ENCODE results near the gene BAHD1. TPM values are rescaled to one million over a fixed set of nuclear protein-coding genes. Genes with fewer than 3 reads are reported as not detected.
A peak's percentile ranks its signal among the peaks of the same experiment; 100 is the strongest.

BAHD1 gene
- total and polyA plus RNA-seq, 7 donors = 9.9 to 15.6 (median 13.3) TPM

- no peaks in the 10 kb centered on the region for H3K9me3 ChIP-seq
- no peak overlapping the region for H3K4me3 ChIP-seq
- no peak for DNase-seq
- peak in 1 of 4 donors; percentile 46 for ATAC-seq
- TF ChIP-seq, protein P1, sequence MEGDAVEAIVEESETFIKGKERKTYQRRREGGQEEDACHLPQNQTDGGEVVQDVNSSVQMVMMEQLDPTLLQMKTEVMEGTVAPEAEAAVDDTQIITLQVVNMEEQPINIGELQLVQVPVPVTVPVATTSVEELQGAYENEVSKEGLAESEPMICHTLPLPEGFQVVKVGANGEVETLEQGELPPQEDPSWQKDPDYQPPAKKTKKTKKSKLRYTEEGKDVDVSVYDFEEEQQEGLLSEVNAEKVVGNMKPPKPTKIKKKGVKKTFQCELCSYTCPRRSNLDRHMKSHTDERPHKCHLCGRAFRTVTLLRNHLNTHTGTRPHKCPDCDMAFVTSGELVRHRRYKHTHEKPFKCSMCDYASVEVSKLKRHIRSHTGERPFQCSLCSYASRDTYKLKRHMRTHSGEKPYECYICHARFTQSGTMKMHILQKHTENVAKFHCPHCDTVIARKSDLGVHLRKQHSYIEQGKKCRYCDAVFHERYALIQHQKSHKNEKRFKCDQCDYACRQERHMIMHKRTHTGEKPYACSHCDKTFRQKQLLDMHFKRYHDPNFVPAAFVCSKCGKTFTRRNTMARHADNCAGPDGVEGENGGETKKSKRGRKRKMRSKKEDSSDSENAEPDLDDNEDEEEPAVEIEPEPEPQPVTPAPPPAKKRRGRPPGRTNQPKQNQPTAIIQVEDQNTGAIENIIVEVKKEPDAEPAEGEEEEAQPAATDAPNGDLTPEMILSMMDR (IDR thresholded peaks at IDR 0.05) = no peak
- intact Hi-C loops (cut with DNase I) = no loop called here
- H3K27me3 ChIP-seq (ENCODE audit: insufficient read depth in 3 of 3, low read length in 2 of 3) = no peaks in the 10 kb centered on the region
- H3K36me3 ChIP-seq (ENCODE audit: insufficient read depth in 1 of 2, low read depth in 1 of 2) = no peaks in the 10 kb centered on the region
- no peak overlapping the region for H3K27ac ChIP-seq
- H3K4me1 ChIP-seq = no peaks in the 10 kb centered on the region
- WGBS, 3 donors = 74 to 81% (median 81%) methylated on average over 4 of the region's 4 CpGs
Observed at GRCh38 chr15:40500568-40501330, 60.0 kb downstream of the BAHD1 start.

GRCh38 chr15:40501487-40501886 lies 60.7 kb downstream of the BAHD1 start:
- Histone ChIP-seq H3K4me3 (no peak overlapping the region), H3K9me3 (no peaks in the 10 kb centered on the region), H3K4me1 (no peaks in the 10 kb centered on the region), H3K36me3 (ENCODE audit: insufficient read depth in 1 of 2, low read depth in 1 of 2) (no peaks in the 10 kb centered on the region), H3K27ac (no peak overlapping the region), H3K27me3 (ENCODE audit: insufficient read depth in 3 of 3, low read length in 2 of 3) (no peaks in the 10 kb centered on the region)
- intact Hi-C loops (cut with DNase I) = no loop called here
- DNase-seq = no peak
- no peak for ATAC-seq
- TF ChIP-seq, protein P1 (IDR thresholded peaks at IDR 0.05) = no peak
- 68 to 70% (median 70%) methylated on average over 6 of the region's 6 CpGs for WGBS, 3 donors

DNA sequence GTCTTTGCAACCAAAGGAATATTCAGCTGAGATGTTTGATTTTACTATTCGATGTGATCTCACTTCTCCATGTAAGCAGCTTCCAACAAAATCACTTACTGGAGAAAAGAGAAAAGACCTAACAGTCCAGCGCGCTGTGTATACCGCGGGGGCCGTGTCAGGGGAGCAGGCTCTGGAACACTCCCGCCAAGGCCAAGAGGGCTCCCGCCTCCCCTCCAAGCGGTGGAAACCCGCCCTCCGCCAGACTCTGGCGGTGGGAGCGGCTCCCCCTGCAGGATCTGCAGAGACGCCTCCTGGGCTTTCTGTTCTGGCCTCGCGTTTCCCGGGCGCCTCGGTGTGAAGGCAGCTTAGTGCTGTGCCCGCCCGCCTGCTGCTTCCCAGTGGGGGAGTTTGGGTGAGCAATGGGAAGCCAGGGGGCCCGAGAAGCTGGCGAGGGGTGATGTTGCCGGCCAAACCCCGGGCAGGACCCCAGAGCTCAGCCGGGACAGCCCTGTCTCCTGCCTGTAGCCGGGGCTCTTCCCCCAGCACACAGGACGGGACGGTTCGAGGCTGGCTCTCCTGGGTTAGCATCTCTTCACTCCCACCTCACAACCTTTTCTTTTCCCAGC lies 66.3 kb downstream of the BAHD1 start:
- no peaks in the 10 kb centered on the region for H3K27me3 ChIP-seq (ENCODE audit: insufficient read depth in 3 of 3, low read length in 2 of 3)
- ATAC-seq = peak; percentile 75 to 84 (median 81)
- H3K9me3 ChIP-seq = no peaks in the 10 kb centered on the region
- WGBS, 3 donors = 1 to 4% (median 2%) methylated on average over 29 to 30 of the region's 30 CpGs
- intact Hi-C loops (cut with DNase I) = loop anchor here (2.0 to 5.0 kb wide), 2 partner anchors 64 to 65 kb away; partner anchors contain the start of gene BAHD1 (in 1 of the 2)
- TF ChIP-seq, protein P1 (IDR thresholded peaks at IDR 0.05) = peak; percentile 64
- peak overlapping the region; percentile 57 for H3K4me3 ChIP-seq
- H3K4me1 ChIP-seq = peaks cover 16% of the 10 kb centered on the region
- H3K36me3 ChIP-seq (ENCODE audit: insufficient read depth in 1 of 2, low read depth in 1 of 2) = no peaks in the 10 kb centered on the region
- DNase-seq = peak; percentile 75 to 85
- peak overlapping the region; percentile 21 for H3K27ac ChIP-seq

DNA sequence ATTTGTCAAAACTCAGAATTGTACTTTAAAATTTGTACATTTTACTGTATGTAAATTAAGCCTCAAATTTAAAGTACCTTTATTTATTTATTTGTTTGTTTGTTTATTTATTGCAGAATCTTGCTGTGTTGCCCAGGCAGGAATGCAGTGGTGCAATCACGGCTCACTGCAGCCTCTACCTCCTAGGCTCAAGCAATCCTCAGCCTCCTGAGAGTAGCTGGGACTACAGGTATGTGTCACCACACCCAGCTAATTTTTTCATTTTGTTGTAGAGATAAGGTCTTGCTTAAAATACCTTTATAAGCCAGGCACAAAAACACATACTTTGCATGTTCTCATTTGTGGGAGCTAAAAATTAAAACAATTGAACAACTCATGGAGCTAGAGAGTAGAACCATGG lies 67.5 kb downstream of the BAHD1 start:
- 96 to 100% (median 97%) methylated on average over 1 of the region's 1 CpG for WGBS, 3 donors
- intact Hi-C loops (cut with DNase I) = loop anchor here in 1 of 2 donors (5.0 kb wide), 1 partner anchor 66 kb away; the partner anchor contains the start of gene BAHD1
- ATAC-seq = no peak
- Histone ChIP-seq H3K9me3 (no peaks in the 10 kb centered on the region), H3K4me1 (peaks cover 17% of the 10 kb centered on the region), H3K27ac (no peak overlapping the region), H3K4me3 (no peak overlapping the region), H3K27me3 (ENCODE audit: insufficient read depth in 3 of 3, low read length in 2 of 3) (no peaks in the 10 kb centered on the region), H3K36me3 (ENCODE audit: insufficient read depth in 1 of 2, low read depth in 1 of 2) (no peaks in the 10 kb centered on the region)
- TF ChIP-seq, protein P1 (IDR thresholded peaks at IDR 0.05) = no peak
- no peak for DNase-seq
